ENCODE results near the gene LRRC27.

DNA sequence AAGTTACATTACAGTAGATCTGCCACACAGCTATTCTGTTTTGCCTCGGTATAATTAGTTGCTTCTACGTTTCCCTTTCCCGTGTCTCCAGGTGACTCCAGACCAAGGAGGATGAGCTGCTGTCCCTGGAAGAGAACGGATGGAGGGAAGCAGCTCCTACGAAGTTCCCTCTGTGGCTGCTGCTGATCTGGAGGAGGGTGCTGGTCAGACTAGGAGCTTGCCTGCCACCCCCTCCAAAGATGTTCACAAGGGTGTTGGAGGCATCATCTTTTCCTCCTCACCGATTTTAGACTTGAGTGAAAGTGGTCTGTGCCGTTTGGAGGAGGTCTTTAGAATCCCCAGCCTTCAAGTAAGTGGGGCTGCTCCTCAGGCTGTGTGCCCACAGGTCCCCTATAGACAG, 1.4 kb downstream of the LRRC27 start:
- TF ChIP-seq, protein P1, sequence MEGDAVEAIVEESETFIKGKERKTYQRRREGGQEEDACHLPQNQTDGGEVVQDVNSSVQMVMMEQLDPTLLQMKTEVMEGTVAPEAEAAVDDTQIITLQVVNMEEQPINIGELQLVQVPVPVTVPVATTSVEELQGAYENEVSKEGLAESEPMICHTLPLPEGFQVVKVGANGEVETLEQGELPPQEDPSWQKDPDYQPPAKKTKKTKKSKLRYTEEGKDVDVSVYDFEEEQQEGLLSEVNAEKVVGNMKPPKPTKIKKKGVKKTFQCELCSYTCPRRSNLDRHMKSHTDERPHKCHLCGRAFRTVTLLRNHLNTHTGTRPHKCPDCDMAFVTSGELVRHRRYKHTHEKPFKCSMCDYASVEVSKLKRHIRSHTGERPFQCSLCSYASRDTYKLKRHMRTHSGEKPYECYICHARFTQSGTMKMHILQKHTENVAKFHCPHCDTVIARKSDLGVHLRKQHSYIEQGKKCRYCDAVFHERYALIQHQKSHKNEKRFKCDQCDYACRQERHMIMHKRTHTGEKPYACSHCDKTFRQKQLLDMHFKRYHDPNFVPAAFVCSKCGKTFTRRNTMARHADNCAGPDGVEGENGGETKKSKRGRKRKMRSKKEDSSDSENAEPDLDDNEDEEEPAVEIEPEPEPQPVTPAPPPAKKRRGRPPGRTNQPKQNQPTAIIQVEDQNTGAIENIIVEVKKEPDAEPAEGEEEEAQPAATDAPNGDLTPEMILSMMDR (IDR thresholded peaks at IDR 0.05), result no peak
- no peak for TF ChIP-seq POLR2AphosphoS5 (IDR thresholded peaks at IDR 0.05)
- no peak for TF ChIP-seq POLR2A (IDR thresholded peaks at IDR 0.05)
- no peak for TF ChIP-seq EP300 (IDR thresholded peaks at IDR 0.05)
